ENCODE measurements around the gene UBA1. TPM values are rescaled to one million over a fixed set of nuclear protein-coding genes. Genes with fewer than 3 reads are reported as not detected.

Gene UBA1
- total RNA-seq, 1 donor from 2014 or later = 503 TPM

GRCh38 chrX:47224266-47224895 is 30.8 kb downstream of the UBA1 start:
- peaks cover 6% of the 10 kb centered on the region for H3K27me3 Mint-ChIP-seq (ENCODE audit: unreplicated experiment)
- no peaks in the 10 kb centered on the region for H3K36me3 Mint-ChIP-seq (ENCODE audit: unreplicated experiment)
- H3K4me1 Mint-ChIP-seq (ENCODE audit: low read depth, unreplicated experiment) = peaks cover 16% of the 10 kb centered on the region
- H3K27ac Mint-ChIP-seq (ENCODE audit: unreplicated experiment) = no peak overlapping the region
- DNase-seq = no peak
- TF ChIP-seq CTCF (IDR thresholded peaks at IDR 0.05; ENCODE audit: partially characterized antibody, unreplicated experiment) = no peak
- H3K9me3 Mint-ChIP-seq (ENCODE audit: unreplicated experiment) = peaks cover 7% of the 10 kb centered on the region
- no peak overlapping the region for H3K4me3 Mint-ChIP-seq (ENCODE audit: unreplicated experiment)

DNA sequence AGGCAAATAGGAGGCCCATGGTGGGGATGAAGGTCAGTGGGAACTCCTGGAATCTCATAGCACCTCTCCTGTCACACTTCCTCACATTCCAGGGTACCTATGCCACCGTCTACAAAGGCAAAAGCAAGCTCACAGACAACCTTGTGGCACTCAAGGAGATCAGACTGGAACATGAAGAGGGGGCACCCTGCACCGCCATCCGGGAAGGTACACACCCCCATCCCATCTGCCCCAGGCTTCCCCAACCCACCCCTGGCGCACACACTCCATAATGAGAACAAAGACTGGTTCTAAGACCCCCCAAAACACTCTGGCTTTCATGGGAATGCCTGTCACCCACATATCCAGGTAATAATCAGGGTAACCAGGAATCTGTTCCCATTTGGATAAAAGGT is 31.3 kb downstream of the UBA1 start:
- Mint-ChIP-seq H3K4me1 (ENCODE audit: low read depth, unreplicated experiment) (peaks cover 11% of the 10 kb centered on the region), H3K4me3 (ENCODE audit: unreplicated experiment) (no peak overlapping the region)

GRCh38 chrX:47226071-47226470 is 32.4 kb downstream of the UBA1 start:
- Mint-ChIP-seq H3K27me3 (ENCODE audit: unreplicated experiment) (no peaks in the 10 kb centered on the region), H3K4me3 (ENCODE audit: unreplicated experiment) (no peak overlapping the region), H3K36me3 (ENCODE audit: unreplicated experiment) (no peaks in the 10 kb centered on the region), H3K27ac (ENCODE audit: unreplicated experiment) (no peak overlapping the region), H3K4me1 (ENCODE audit: low read depth, unreplicated experiment) (no peaks in the 10 kb centered on the region), H3K9me3 (ENCODE audit: unreplicated experiment) (peaks cover 5% of the 10 kb centered on the region)
- no peak for TF ChIP-seq CTCF (IDR thresholded peaks at IDR 0.05; ENCODE audit: partially characterized antibody, unreplicated experiment)
- DNase-seq = no peak

More for the DNA sequence above, 31.3 kb downstream of the UBA1 start:
- Mint-ChIP-seq H3K27me3 (ENCODE audit: unreplicated experiment) (peaks cover 2% of the 10 kb centered on the region), H3K27ac (ENCODE audit: unreplicated experiment) (no peak overlapping the region), H3K36me3 (ENCODE audit: unreplicated experiment) (no peaks in the 10 kb centered on the region), H3K9me3 (ENCODE audit: unreplicated experiment) (peaks cover 5% of the 10 kb centered on the region)
- no peak for DNase-seq
- TF ChIP-seq CTCF (IDR thresholded peaks at IDR 0.05; ENCODE audit: partially characterized antibody, unreplicated experiment) = no peak

- H3K9me3 Mint-ChIP-seq (ENCODE audit: unreplicated experiment) = peaks cover 5% of the 10 kb centered on the region
- DNase-seq = no peak
- H3K27me3 Mint-ChIP-seq (ENCODE audit: unreplicated experiment) = no peaks in the 10 kb centered on the region
- H3K4me1 Mint-ChIP-seq (ENCODE audit: low read depth, unreplicated experiment) = no peaks in the 10 kb centered on the region
- H3K4me3 Mint-ChIP-seq (ENCODE audit: unreplicated experiment) = no peak overlapping the region
- H3K36me3 Mint-ChIP-seq (ENCODE audit: unreplicated experiment) = no peaks in the 10 kb centered on the region
- no peak for TF ChIP-seq CTCF (IDR thresholded peaks at IDR 0.05; ENCODE audit: partially characterized antibody, unreplicated experiment)
- H3K27ac Mint-ChIP-seq (ENCODE audit: unreplicated experiment) = no peak overlapping the region
Measured at GRCh38 chrX:47226531-47227333, 33.1 kb downstream of the UBA1 start.

DNA sequence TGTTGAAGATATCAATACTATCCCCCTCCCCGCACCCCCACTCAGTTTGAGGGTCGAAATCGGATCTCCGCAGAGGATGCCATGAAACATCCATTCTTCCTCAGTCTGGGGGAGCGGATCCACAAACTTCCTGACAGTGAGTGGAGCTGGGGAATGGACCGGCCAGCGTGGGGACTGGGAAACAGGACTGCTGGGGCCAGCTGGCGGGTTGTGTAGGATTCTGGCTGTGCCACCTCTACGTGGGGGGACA is 33.6 kb downstream of the UBA1 start:
- H3K36me3 Mint-ChIP-seq (ENCODE audit: unreplicated experiment) = no peaks in the 10 kb centered on the region
- no peak for TF ChIP-seq CTCF (IDR thresholded peaks at IDR 0.05; ENCODE audit: partially characterized antibody, unreplicated experiment)
- no peaks in the 10 kb centered on the region for H3K4me1 Mint-ChIP-seq (ENCODE audit: low read depth, unreplicated experiment)
- H3K27ac Mint-ChIP-seq (ENCODE audit: unreplicated experiment) = no peak overlapping the region
- peaks cover 5% of the 10 kb centered on the region for H3K9me3 Mint-ChIP-seq (ENCODE audit: unreplicated experiment)
- H3K27me3 Mint-ChIP-seq (ENCODE audit: unreplicated experiment) = no peaks in the 10 kb centered on the region
- no peak overlapping the region for H3K4me3 Mint-ChIP-seq (ENCODE audit: unreplicated experiment)
- DNase-seq = no peak

All from glutamatergic neuron (in vitro differentiated cells).